ENCODE data around the gene CLDN18. TPM values are rescaled to one million over a fixed set of nuclear protein-coding genes. Genes with fewer than 3 reads are reported as not detected.

CLDN18 gene
- total and polyA plus RNA-seq, 10 of the 15 experiments (the other 5 are each of a cell fraction or from before 2014, with no cell fraction given) = 0.05 to 0.28 (median 0.18) TPM; not detected in 1

DNA sequence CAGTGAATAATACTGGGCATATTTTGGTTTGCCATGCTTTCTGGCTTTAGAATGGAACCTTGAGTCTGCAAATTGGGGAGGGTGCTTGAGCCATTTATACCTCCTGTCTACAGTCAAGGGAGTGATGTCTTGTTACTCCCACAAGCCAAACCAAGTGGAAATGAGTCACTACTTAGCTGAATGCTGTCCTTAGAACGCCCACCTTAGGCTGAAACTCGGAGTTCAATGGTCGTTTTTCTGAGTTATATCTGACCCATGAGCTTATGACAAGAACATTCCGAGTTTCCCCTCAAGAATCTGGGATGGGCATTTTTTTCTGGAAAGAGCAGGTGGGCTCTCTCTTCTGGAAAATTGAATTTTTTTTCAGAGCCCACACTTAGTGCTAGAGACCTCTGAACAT is 17.4 kb upstream of the CLDN18 start (continued):
- TF ChIP-seq RUNX3 (IDR thresholded peaks at IDR 0.05; ENCODE audit: low read length) (peak; percentile 85), DPF2 (IDR thresholded peaks at IDR 0.05) (peak; percentile 50; the same call in 1 of the 2 replicates), NR2C2 (IDR thresholded peaks at IDR 0.05; ENCODE audit: borderline replicate concordance, control insufficient read depth, insufficient read length, low read depth) (no peak), SP1 (IDR thresholded peaks at IDR 0.05; ENCODE audit: low read depth, low read length) (peak; percentile 21), ATF7 (IDR thresholded peaks at IDR 0.05; ENCODE audit: low read depth) (peak; percentile 45), GATAD2B (conservative IDR thresholded peaks at IDR 0.05; ENCODE audit: low read depth) (no peak), SIN3A (IDR thresholded peaks at IDR 0.05; ENCODE audit: low read depth, low read length) (no peak), RELA (IDR thresholded peaks at IDR 0.05; ENCODE audit: borderline replicate concordance, partially characterized antibody) (no peak), MTA3 (IDR thresholded peaks at IDR 0.05; ENCODE audit: borderline replicate concordance, low read length) (no peak), ASH2L (IDR thresholded peaks at IDR 0.05; ENCODE audit: borderline replicate concordance, low read depth) (no peak), RAD51 (IDR thresholded peaks at IDR 0.05) (no peak), WRNIP1 (IDR thresholded peaks at IDR 0.05; ENCODE audit: borderline replicate concordance, low read depth, low read length) (no peak), KDM1A (IDR thresholded peaks at IDR 0.05; ENCODE audit: borderline replicate concordance) (no peak), NRF1 (conservative IDR thresholded peaks at IDR 0.05; ENCODE audit: low read depth, low read length) (no peak), ZNF207 (IDR thresholded peaks at IDR 0.05; ENCODE audit: borderline replicate concordance) (no peak), MEF2A (IDR thresholded peaks at IDR 0.05; ENCODE audit: insufficient read depth, low read depth, low read length) (0 out of 2 replicates have a peak, but pooled peaks have one; percentile 31), SMAD1 (IDR thresholded peaks at IDR 0.05; ENCODE audit: low read depth, partially characterized antibody) (no peak), ZNF274 (IDR thresholded peaks at IDR 0.05; ENCODE audit: insufficient read depth, insufficient read length) (no peak), ESRRA (IDR thresholded peaks at IDR 0.05; ENCODE audit: low read length) (no peak), KAT2A (conservative IDR thresholded peaks at IDR 0.05; ENCODE audit: control insufficient read depth, low read depth, low read length) (no peak), RBBP5 (conservative IDR thresholded peaks at IDR 0.05) (no peak), PML (IDR thresholded peaks at IDR 0.05; ENCODE audit: low read length) (no peak), BHLHE40 (IDR thresholded peaks at IDR 0.05; ENCODE audit: borderline replicate concordance in 1 of 2, low read depth in 2 of 2, low read length in 1 of 2) (no peak)
- TF ChIP-seq, protein P1, sequence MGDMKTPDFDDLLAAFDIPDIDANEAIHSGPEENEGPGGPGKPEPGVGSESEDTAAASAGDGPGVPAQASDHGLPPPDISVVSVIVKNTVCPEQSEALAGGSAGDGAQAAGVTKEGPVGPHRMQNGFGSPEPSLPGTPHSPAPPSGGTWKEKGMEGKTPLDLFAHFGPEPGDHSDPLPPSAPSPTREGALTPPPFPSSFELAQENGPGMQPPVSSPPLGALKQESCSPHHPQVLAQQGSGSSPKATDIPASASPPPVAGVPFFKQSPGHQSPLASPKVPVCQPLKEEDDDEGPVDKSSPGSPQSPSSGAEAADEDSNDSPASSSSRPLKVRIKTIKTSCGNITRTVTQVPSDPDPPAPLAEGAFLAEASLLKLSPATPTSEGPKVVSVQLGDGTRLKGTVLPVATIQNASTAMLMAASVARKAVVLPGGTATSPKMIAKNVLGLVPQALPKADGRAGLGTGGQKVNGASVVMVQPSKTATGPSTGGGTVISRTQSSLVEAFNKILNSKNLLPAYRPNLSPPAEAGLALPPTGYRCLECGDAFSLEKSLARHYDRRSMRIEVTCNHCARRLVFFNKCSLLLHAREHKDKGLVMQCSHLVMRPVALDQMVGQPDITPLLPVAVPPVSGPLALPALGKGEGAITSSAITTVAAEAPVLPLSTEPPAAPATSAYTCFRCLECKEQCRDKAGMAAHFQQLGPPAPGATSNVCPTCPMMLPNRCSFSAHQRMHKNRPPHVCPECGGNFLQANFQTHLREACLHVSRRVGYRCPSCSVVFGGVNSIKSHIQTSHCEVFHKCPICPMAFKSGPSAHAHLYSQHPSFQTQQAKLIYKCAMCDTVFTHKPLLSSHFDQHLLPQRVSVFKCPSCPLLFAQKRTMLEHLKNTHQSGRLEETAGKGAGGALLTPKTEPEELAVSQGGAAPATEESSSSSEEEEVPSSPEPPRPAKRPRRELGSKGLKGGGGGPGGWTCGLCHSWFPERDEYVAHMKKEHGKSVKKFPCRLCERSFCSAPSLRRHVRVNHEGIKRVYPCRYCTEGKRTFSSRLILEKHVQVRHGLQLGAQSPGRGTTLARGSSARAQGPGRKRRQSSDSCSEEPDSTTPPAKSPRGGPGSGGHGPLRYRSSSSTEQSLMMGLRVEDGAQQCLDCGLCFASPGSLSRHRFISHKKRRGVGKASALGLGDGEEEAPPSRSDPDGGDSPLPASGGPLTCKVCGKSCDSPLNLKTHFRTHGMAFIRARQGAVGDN (IDR thresholded peaks at IDR 0.05) = no peak
- TF ChIP-seq, protein P2, sequence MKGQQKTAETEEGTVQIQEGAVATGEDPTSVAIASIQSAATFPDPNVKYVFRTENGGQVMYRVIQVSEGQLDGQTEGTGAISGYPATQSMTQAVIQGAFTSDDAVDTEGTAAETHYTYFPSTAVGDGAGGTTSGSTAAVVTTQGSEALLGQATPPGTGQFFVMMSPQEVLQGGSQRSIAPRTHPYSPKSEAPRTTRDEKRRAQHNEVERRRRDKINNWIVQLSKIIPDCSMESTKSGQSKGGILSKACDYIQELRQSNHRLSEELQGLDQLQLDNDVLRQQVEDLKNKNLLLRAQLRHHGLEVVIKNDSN (IDR thresholded peaks at IDR 0.05; ENCODE audit: borderline replicate concordance, extremely low read length, insufficient read depth, low read depth, low read length) = no peak
- TF ChIP-seq, protein P3, sequence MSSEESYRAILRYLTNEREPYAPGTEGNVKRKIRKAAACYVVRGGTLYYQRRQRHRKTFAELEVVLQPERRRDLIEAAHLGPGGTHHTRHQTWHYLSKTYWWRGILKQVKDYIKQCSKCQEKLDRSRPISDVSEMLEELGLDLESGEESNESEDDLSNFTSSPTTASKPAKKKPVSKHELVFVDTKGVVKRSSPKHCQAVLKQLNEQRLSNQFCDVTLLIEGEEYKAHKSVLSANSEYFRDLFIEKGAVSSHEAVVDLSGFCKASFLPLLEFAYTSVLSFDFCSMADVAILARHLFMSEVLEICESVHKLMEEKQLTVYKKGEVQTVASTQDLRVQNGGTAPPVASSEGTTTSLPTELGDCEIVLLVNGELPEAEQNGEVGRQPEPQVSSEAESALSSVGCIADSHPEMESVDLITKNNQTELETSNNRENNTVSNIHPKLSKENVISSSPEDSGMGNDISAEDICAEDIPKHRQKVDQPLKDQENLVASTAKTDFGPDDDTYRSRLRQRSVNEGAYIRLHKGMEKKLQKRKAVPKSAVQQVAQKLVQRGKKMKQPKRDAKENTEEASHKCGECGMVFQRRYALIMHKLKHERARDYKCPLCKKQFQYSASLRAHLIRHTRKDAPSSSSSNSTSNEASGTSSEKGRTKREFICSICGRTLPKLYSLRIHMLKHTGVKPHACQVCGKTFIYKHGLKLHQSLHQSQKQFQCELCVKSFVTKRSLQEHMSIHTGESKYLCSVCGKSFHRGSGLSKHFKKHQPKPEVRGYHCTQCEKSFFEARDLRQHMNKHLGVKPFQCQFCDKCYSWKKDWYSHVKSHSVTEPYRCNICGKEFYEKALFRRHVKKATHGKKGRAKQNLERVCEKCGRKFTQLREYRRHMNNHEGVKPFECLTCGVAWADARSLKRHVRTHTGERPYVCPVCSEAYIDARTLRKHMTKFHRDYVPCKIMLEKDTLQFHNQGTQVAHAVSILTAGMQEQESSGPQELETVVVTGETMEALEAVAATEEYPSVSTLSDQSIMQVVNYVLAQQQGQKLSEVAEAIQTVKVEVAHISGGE (CRISPR knock-in tag; IDR thresholded peaks at IDR 0.05) = no peak

Data from GM12878 (cell line).